Measurements from ENCODE around the gene NDE1.
"Not testable (repeated sequence)": the region's sequence is repeated elsewhere in the genome, so short reads cannot be mapped to it uniquely, and the experiment has no call there.

- TF ChIP-seq, protein P1, sequence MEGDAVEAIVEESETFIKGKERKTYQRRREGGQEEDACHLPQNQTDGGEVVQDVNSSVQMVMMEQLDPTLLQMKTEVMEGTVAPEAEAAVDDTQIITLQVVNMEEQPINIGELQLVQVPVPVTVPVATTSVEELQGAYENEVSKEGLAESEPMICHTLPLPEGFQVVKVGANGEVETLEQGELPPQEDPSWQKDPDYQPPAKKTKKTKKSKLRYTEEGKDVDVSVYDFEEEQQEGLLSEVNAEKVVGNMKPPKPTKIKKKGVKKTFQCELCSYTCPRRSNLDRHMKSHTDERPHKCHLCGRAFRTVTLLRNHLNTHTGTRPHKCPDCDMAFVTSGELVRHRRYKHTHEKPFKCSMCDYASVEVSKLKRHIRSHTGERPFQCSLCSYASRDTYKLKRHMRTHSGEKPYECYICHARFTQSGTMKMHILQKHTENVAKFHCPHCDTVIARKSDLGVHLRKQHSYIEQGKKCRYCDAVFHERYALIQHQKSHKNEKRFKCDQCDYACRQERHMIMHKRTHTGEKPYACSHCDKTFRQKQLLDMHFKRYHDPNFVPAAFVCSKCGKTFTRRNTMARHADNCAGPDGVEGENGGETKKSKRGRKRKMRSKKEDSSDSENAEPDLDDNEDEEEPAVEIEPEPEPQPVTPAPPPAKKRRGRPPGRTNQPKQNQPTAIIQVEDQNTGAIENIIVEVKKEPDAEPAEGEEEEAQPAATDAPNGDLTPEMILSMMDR (IDR thresholded peaks at IDR 0.05 in 4 of 5, conservative IDR thresholded peaks at IDR 0.05 in 1 of 5): not testable (repeated sequence)
- not testable (repeated sequence) for TF ChIP-seq POLR2A (IDR thresholded peaks at IDR 0.05)
Measured at GRCh38 chr16:15607221-15607699, 42.8 kb upstream of the NDE1 start.

Measured in gastrocnemius medialis (tissue), 4 donors.